ENCODE data around the gene PTPRA.
"Not testable (repeated sequence)": the region's sequence is repeated elsewhere in the genome, so short reads cannot be mapped to it uniquely, and the experiment has no call there.

The PTPRA gene

DNA sequence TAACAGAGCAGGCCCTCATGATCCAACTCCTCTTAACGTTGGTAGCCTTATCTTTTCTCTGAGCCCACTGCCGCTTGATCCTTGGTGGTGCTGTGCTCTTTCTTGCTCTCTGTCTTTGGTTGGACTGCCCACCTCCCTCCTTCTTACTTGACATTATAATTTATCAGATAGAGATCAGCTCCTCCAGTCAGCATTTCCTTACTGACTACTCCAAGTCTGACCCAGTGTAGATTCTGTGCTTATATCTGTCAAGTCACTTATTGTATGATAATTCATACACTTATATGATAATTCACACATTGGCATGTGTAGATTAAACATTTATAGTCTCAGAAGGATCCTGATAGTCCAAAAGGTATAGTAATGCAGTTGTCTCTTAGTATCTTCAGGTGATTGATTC, 18.1 kb downstream of the PTPRA start:
- DNase-seq: no peak

DNA sequence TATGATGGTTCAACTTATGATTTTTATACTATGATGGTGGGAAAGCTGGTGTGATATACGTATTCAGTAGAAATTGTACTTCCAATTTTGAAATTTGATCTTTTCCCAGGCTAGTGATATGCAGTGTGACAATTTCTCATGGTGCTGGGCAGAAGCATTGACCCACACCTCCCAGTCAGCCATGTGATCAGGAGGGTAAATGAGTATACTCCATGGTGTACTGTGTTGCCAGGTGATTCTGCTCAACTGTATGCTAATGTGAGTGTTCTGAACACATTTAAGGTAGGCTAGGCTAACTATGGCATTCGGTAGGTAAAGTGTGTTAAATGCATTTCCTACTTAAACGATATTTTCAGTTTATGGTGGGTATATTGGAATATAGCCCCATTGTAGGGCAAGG, 19.1 kb downstream of the PTPRA start:
- DNase-seq: no peak

DNA sequence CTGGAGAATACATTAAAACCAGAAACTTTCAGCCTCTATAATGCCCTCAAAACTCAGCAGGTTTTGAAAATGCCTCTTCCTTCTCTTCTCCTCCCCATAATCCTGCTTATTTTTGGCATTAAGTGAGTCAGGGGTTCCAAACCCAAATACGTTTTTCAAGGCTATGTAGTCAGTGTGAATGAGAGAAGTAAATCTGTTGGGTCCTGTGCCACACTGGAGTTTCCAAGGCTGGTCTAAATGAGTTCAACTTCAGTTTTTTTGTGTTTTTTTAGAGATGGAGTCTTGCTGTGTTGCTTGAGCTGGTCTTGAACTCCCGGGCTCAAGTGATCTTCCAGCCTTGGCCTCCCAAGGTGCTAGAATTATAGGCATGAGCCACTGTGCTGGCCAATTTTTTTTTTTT, 20.9 kb downstream of the PTPRA start:
- no peak for DNase-seq

DNA sequence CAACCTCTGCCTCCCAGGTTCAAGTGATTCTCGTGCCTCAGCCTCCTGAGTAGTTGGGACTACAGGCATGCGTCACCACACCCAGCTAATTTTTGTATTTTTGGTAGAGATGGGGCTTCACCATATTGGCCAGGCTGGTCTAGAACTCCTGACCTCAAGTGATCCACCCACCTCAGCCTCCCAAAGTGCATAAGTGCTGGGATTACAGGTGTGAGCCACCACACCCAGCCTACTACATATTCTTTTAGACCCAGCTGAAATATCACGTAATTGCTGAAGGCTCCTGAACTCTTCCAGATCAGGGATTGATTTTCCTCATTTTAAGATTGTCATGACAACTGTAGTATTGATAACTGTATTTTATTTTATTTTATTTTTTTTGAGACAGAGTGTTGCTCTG, 21.9 kb downstream of the PTPRA start:
- DNase-seq: not testable (repeated sequence)

DNA sequence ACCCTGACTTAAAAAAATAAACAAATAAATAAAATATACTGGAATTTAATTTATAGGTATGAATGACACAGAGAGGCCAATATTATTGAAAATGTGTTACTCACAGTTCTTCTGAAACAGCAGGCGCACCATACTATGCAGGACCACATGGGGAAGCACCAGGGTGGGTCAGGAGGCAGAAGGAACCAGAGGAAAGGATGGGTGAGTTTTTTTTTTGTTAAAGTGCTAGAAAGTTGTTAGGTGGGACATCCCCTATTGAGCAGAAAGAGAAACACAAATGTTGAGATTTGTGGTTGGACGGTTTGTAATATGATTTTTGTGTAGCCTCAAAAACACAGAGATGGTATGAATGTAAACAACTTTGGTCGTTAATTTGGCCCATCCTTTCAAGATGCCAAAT, 26.0 kb downstream of the PTPRA start:
- DNase-seq: no peak

DNA sequence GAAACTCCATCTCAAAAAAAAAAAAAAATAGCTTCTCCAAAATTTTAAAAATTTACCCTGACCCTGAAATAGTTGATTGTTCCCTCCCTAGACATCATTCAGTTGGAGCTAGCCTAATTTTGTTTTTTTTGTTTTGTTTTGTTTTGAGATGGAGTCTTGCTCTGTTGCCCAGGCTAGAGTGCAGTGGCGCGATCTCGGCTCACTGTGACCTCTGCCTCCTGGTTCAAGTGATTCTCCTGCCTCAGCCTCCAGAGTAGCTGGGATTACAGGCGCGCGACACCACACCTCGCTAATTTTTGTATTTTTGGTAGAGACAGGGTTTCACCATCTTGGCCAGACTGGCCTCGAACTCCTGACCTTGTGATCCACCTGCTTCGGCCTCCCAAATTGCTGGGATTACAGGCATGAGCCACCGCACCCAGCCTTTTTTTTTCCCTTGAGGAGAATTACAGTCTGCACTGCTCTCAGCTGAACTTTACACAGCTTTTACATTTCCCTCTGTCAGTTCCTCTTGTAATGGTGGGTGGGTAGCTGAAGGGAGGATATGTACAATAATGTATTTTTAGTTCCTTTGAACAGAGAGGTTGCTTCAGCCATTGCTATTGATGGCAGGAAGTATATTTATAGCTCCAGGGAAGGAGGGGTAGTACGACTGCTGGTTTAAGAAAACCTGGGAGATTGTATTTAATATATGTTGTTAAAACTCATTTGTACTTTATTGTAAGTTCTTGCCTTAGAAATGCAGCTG, 27.7 kb downstream of the PTPRA start:
- DNase-seq: no peak

DNA sequence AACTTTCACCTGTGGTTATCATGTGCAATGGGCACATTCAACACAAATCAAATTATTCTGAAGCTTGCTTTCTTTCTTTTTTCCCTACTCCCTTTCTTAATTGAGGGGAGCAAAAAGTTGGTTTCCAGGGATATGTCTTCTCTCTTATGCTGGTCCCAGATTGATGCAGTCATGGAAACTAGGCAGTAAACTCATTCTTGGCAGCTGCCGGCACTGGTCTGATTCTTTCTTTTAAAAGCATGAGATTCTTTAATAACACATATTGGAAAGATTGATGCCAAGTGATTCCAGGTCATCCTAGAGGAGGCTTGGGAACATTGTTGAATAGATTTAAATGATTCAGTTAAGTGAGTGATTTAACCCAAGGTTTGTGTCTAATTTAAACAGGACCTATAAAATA, 29.0 kb downstream of the PTPRA start:
- no peak for DNase-seq

DNA sequence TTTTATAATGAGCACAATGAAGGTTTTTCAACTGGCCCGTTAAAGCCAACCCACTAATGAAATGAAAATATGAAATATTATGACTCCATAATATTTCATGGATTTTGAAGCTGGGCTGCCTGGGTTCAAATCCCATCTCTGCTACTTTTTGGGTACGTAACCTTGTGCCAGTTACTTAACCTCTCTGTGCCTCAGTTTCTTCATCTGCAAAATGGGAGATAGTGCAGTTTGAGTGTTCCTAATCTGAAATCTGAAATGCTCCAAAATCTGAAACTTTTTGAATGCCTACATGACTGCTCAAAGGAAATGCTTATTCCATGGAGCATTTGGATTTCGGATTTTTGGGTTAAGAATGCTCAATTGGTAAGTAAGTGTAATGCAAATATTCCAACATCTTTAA, 29.5 kb downstream of the PTPRA start:
- DNase-seq: no peak

DNA sequence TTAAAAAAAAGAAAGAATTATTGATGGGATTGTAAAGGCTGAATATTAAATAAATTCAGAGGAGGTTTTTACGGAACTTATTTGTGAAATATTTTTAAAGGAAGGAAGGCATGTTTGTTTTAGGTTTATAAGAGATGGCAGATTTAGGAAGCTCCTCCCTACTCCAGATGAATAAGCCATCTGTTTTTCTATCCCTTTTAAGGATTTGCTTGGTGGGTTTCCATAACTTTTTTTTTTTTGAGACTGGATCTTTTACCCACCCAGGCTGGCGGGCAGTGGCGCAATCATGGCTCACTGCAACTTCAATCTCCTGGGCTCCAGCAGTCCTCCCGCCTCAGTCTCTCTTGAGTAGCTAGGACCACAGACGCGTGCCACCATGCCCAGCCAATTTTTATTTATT, 30.4 kb downstream of the PTPRA start:
- DNase-seq: no peak

DNA sequence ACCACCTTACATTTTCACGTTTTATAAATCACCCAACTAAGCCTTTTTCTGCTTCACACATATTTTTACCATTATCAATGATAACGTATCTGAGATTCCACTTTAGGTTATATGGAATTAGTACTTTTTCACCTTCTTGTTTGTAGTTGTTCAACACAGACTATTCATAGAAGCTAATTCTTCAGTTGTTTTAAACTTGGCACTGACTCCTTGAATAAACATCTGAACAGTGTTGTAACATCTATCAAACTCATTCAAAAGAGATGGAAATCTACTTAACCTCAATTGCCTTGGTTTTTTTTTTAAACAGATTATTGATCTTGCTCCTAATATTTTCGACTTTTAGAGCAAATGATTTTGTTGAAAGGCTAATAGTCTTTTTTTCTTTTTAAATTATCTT, 34.2 kb downstream of the PTPRA start:
- no peak for DNase-seq

DNA sequence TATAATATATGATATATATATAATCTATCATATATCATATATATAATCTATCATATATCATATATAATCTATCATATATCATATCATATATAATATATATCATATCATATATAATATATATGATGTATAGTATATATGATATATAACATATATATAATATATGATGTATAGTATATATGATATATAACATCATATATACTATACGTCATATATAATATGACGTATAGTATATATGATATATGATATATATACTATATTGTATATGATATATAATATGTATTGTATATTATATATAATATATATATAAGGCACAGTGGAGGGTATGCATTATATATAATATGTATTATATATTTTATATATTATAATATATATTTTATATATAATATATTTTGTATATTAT, 36.7 kb downstream of the PTPRA start:
- no peak for DNase-seq

DNA sequence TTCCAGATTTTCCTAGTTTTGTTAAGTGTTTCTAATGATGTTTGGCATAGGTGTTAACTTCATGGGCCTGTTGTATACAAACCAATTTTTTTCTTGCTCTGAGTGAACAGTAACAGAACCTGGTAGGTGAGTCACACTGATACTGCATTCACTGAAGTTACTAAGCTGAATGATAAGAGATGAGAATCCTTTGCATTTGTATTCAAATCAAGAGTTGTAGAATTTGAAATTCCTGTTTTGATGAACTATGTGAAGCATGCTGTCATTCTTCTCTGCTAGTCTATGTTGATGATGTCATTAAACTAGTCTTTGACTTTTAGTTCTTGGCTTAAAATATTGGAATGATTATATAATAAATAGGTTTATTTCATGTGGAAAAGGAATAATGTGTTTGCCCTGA, 37.9 kb downstream of the PTPRA start:
- no peak for DNase-seq

DNA sequence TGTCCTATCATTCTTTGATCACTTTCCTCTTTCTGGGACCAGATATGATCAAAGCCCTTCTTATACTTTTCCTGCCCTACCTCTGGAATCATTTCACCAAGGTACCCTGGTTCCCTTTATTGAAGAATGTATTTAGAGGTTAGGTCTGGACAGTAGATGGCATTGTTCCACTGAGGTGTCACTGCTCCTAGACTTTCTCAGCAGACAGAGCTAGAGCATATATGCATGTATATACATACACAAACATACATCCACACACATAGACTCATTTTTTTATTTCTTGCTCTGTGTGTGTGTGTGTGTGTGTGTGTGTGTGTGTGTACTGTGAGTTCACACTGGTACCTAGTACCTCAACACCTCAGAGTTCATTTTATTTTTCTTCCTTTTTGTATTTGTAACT, 40.9 kb downstream of the PTPRA start:
- no peak for DNase-seq

DNA sequence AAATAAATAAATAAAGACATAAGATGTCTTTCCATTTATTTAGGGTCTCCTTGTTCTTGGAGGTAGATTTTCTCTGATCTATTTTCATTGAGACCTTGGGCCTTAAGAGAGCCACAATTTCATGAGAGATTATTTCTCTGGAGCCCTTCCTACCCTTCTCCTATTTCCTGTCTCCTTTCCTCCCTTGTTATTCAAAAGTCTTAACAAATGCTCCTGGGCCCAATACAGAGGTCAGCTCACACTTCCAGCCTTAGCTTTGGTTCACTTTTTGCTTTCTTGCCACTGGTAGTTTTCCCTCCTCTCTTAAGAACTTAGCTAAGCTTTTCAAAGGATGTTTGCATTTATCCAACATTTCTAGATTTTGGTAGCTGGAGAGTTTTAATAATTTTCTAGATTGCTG, 44.0 kb downstream of the PTPRA start:
- DNase-seq: no peak

DNA sequence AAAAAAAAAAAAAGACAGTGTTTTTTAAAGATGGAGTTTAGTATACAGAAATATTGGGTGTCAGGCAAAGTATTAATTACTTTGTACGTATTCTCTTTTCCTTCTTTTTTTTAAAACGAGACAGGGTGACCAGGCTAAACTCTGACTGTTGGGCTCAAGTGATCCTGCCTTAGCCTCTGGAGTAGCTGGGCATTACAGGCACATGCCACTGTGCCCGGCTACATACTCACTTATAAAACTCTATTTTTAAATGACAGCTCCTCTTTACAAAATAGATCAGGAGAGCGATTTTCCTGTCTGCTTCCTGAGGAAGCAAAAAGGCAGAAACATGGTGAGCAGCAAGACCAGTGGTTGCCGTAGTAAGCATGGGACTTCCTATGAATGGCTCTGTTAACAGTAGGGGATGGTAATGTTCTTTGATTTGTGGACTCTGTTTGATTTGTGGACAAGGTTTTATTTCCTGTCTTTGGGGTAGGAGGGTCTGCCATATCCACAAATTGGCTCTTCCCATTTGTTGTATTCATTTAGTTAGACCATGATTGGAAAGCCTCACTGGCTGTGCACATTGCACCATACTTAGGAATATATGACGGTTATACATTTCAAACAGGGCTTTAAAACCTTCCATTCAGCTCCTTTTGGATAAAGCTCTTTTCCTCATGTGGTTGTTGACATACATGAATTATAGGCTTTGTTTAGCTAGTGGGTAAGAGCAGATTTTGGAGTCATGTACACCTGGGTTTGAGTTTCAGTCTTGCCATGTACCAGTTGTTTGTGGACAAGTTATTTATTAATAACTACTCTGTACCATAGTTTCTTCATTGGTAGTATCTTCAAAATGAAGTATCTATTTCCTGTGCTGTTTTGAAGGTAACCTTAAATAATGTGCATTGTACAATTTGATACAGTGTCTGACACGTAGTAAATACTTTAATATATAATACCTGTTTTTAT, 45.1 kb downstream of the PTPRA start:
- DNase-seq: no peak

DNA sequence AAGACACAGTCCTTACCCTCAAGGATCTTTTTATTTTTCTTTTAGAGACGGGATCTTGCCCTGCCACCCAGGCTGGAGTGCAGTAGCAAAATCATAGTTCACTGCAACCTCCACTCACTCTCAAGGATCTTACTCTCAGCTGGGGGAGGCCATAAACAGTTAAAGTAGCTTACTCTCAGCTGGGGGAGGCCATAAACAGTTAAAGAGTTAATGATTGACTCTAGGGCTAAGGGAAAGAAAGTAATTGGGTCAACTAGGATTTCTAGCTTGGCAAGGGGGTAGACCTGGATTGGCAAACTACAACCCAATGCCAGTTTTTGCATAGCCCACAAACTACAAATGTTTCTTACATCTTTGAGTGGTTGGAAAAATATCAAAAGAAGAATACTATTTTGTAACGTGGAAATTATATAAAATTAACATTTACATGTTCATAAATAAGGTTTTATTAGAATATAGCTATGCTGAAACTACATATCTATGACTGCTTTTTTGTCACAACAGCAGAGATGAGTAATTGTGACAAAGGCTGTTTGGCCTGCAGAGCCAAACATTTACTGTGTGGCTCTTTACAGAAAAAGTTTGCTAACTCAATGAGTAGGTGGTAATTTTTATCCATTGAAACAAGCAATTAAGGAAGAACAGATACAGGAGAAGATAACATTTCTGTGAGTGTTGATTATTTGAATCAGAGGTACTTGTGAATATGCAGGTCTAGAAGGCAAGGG, 46.4 kb downstream of the PTPRA start:
- no peak for DNase-seq

DNA sequence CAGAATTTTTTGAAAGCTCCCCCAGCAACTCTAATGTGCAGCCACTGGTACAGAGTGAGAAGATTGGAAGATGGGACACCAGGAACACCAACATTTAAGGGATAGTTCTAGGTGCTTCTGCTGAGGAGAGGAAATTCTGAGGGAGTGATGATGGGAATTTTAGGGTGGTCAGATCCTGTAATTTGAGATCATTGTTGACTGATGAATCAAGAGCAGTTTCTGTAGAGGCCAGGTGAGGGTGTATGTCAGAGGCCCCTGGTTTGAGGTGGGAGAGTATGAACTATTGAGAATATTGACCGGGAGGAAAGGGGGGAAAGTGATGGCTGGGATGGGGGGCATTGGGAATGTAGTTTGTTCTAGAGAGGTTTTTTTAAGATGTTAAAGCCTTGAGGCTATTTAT, 47.2 kb downstream of the PTPRA start:
- DNase-seq: no peak

DNA sequence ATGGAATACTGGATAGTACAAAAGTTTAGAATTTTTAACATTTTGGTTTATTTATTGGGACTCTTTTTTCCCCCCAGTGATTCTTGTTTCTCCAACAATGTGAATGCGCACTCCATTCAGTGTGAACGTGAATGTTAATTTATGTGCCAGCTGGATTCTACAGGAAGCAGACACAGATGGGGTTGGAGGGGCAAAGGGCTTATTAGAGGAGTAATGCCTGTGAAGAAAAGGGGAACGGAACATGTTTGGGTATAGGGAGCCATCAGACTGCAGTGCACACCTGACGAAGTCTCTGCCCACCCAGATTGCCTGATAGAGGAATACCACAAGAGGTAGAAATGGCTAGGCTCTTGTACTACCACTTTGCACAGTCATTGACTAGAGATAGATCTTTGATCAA, 48.2 kb downstream of the PTPRA start:
- DNase-seq: no peak

DNA sequence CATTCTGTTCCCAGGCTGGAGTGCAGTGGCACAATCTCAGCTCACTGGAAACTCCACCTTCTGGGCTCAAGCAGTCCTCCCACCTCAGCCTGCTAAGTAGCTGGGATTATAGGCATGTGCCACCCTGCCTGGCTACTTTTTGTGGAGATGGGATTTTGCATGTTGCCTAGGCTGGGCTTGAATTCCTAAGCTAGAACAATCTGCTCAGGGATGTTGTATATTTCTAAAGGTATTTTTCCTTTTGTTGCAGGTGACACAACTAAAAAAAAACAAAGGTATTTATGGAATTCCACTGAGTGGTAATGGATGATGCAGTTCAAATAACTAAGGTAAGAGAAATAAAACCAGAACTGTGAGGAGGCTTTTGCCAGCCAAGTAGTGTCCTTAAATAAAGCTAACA, 49.7 kb downstream of the PTPRA start:
- no peak for DNase-seq

DNA sequence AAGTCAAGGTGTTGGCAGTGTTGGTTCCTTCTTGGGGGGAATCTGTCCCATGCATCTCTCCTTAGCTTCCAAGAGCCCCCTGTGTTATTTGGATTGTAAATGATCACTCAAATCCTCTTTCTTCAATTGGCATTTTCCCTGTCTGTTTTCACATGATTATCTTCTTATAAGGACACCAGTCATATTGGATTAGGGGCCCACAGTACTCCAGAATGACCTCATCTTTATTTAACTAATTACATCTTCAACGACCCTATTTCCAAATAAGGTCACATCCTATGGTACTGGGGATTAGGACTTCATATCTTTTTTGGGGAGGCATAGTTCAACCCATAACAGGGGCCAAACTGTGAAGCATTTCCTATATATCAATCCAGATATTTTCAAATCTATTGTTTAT, 57.3 kb downstream of the PTPRA start:
- no peak for DNase-seq

DNA sequence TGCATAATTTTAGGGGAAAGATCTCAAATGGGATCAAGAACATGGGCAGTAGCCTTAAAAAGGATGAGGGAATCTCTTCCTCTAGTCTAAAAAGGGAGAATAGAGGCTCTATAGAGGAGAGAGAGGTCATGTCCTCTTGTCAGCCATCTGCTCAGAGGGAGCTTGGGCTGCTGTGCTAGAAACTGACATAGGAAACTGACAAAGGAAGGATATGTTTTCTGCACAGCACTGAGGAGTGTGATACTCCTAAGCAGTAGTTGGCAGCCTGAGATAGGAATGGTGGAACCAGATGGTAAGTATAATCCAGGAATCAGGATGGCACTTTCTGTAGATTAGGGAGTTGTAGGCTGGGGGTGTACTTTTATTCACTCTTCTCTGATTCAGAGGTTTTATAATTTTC, 59.2 kb downstream of the PTPRA start:
- DNase-seq: no peak

DNA sequence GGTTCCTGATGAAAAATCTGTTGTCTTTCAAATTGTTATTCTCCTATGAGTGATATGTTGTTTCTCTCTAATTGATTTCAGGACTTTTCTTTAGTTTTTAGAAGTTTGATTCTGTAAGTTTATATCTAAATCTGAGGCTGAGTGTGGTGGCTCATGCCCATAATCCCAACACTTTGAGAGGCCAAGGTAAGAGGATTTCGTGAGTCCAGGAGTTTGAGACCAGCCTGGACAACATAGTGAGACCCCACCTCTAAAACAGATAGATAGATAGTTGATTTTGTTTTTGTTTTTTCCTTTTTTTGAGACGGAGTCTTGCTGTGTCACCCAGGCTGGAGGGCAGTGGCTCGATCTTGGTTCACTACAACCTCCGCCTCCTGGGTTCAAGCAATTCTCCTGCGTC, 64.6 kb downstream of the PTPRA start:
- DNase-seq: no peak

DNA sequence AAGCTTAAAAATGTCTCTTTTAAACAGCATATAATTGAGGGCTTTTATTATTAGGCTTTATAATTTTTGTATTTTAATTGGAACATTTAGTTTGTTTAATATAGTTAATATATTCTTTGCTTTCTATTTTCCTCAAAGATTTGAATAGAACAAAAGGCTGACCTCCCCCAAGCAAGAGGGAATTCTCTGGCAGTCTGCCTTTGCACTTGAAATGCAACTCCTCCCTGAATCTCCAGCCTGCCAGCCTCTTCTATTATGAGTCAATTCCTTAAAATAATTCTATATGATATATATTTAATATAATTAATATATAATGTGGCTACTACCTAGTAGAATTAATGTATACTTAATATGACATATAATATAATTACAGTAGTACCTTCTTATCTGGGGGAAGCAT, 69.2 kb downstream of the PTPRA start:
- no peak for DNase-seq
